Body of pancreas (tissue), 4 donors: ENCODE data around the gene PPHLN1. TPM values are rescaled to one million over a fixed set of nuclear protein-coding genes. Genes with fewer than 3 reads are reported as not detected.

ENCODE experiments used
- ATAC-seq: fragments of 150-250 bp; one replicate; pipeline ENCODE4 v1.9.1; 2016
- DNase-seq, 4 donors: peaks; one replicate each; pipeline ENCODE4 v3.0.0-alpha.2; 2019
- H3K27ac ChIP-seq, 4 donors: fragments of 200-600 bp; sonication (generic); 1 replicate in 3 of 4; 2 replicates in 1 of 4; pipeline versions ENCODE4 v1.5.1 to v1.6.1; 2016 to 2019; ENCODE audit warnings: mild to moderate bottlenecking in 1 of 4, mixed read lengths in 1 of 4, moderate library complexity in 1 of 4
- H3K27me3 ChIP-seq, 2 donors: fragments of 200-600 bp; sonication (generic); one replicate each; pipeline ENCODE4 v1.6.0; 2016; ENCODE audit warnings: mild to moderate bottlenecking in 1 of 2
- H3K36me3 ChIP-seq, 2 donors: fragments of 200-600 bp; sonication (generic); replicated peaks in 1 of 2; 2 replicates each; pipeline ENCODE4 v1.5.1; 2016; ENCODE audit warnings: low read depth in 2 of 2; ENCODE audit not compliant: insufficient read depth in 1 of 2
- H3K4me1 ChIP-seq: fragments of 200-600 bp; sonication (generic); one replicate; pipeline ENCODE4 v1.6.0; 2016
- H3K4me3 ChIP-seq, 2 donors: fragments of 200-600 bp; sonication (generic); 1 replicate in 1 of 2; 2 replicates in 1 of 2; pipeline ENCODE4 v1.5.1; 2016 to 2019
- H3K9me3 ChIP-seq, 3 donors: fragments of 200-600 bp; sonication (generic); 1 replicate in 2 of 3; 2 replicates in 1 of 3; pipeline ENCODE4 v1.5.1; 2016
- POLR2A ChIP-seq, 3 donors: fragments of 450-650 bp; IDR thresholded peaks; one replicate each; pipeline ENCODE4 v1.6.1; 2016; ENCODE audit warnings: antibody characterized with exemption in 3 of 3, mild to moderate bottlenecking in 2 of 3
- WGBS, 2 donors: methylation state at CpG; one replicate each; pipeline ENCODE4 v1.1.5; 2017; 5-methylcytosine and 5-hydroxymethylcytosine counted together
- intact Hi-C: fragments of 100-400 bp; cut with DNase I; formaldehyde crosslinking; loops from one replicate; pipeline ENCODE4 v1.15.1; 2023
- total RNA-seq, 2 donors: library from RNA; depleted of rRNA; stranded (reverse); fragments of >200 nt; gene quantifications; one replicate each; pipeline ENCODE4 v1.1.0, GENCODE V29; 2016
- TF ChIP-seq, protein P1 (sequence below), 7 experiments: fragments of 450-650 bp in 4 of 7; fragments of 200-600 bp in 3 of 7; sonication (generic) in 3 of 7; IDR thresholded peaks; one replicate each; pipeline ENCODE4 v1.5.1; 2016 to 2019; ENCODE audit warnings: antibody characterized with exemption in 7 of 7

The PPHLN1 gene, protein sequence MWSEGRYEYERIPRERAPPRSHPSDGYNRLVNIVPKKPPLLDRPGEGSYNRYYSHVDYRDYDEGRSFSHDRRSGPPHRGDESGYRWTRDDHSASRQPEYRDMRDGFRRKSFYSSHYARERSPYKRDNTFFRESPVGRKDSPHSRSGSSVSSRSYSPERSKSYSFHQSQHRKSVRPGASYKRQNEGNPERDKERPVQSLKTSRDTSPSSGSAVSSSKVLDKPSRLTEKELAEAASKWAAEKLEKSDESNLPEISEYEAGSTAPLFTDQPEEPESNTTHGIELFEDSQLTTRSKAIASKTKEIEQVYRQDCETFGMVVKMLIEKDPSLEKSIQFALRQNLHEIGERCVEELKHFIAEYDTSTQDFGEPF
- 10 to 100 TPM; 20.8 to 30.1 TPM for total RNA-seq

DNA sequence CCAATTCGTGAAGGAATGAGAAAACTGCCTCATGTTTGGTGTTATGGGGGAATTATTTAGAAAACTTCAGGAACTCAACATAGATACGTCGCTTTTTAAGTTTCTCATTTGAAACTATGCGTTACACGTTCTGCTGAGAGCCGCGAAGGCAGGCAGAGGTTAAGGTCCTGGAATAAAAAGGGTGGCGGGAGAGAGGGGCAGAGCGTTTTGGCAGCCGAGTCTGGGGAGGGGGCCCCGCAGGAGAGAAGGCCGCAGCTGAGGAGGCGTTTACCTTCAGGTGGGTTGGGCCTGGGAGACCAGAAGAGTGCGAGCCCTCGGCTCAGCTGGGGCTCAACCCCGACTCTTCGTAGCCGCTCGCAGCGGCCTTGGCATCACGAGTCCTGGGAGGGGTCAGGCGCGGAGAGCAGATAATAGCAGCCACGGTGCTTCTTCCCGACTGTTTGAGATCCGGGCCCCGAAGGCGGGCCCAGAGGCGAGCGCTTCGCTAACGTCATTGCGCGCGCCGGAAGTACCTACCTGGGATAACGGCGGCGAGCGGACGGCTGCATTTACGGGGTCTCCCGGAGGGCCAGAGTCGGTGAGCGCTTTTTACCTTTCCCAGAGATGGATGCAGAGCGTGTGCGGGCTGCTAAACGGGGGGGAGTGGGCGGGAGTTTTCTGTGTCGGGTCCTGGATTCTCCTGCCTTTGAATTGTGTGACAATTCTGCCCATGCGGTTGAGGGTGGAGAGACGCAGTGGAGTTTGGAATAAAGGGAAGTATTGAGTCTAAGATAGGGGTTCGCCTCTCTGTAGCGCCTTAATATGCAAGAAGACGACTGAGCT lies at the start of gene PPHLN1, which contains the start of gene ZCRB1:
TSS of gene PPHLN1 (plus strand) at position 515 of the 822 bp plus-strand sequence. CDS start 9,736 bp downstream, outside the sequence.
TSS of gene ZCRB1 (minus strand) at position 442 of the 822 bp plus-strand sequence. CDS start 1,992 bp downstream, outside the sequence.
- Histone ChIP-seq H3K4me1 (peaks cover 44% of the 10 kb centered on the region), H3K36me3 (no peaks in the 10 kb centered on the region), H3K27ac (peak within 1 kb of the TSS; percentile 57 to 84 (median 74)), H3K27me3 (no peaks in the 10 kb centered on the region), H3K9me3 (no peaks in the 10 kb centered on the region), H3K4me3 (peak within 1 kb of the TSS; percentile 13 to 85)
- intact Hi-C loops = loop anchor here (5.0 kb wide), 1 partner anchor 194 kb away; no protein-coding TSS in a partner anchor
- ATAC-seq (peak; percentile 84), DNase-seq (peak; percentile 74 to 86 (median 74))
- 0% methylated on average over 28 to 55 of the region's 55 CpGs for WGBS, 2 donors
- TF ChIP-seq, protein P1, sequence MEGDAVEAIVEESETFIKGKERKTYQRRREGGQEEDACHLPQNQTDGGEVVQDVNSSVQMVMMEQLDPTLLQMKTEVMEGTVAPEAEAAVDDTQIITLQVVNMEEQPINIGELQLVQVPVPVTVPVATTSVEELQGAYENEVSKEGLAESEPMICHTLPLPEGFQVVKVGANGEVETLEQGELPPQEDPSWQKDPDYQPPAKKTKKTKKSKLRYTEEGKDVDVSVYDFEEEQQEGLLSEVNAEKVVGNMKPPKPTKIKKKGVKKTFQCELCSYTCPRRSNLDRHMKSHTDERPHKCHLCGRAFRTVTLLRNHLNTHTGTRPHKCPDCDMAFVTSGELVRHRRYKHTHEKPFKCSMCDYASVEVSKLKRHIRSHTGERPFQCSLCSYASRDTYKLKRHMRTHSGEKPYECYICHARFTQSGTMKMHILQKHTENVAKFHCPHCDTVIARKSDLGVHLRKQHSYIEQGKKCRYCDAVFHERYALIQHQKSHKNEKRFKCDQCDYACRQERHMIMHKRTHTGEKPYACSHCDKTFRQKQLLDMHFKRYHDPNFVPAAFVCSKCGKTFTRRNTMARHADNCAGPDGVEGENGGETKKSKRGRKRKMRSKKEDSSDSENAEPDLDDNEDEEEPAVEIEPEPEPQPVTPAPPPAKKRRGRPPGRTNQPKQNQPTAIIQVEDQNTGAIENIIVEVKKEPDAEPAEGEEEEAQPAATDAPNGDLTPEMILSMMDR (IDR thresholded peaks at IDR 0.05) = peak in 1 of 7 experiments; percentile 17
- TF ChIP-seq POLR2A (IDR thresholded peaks at IDR 0.05) = peak; percentile 42 to 80 (median 77)

DNA sequence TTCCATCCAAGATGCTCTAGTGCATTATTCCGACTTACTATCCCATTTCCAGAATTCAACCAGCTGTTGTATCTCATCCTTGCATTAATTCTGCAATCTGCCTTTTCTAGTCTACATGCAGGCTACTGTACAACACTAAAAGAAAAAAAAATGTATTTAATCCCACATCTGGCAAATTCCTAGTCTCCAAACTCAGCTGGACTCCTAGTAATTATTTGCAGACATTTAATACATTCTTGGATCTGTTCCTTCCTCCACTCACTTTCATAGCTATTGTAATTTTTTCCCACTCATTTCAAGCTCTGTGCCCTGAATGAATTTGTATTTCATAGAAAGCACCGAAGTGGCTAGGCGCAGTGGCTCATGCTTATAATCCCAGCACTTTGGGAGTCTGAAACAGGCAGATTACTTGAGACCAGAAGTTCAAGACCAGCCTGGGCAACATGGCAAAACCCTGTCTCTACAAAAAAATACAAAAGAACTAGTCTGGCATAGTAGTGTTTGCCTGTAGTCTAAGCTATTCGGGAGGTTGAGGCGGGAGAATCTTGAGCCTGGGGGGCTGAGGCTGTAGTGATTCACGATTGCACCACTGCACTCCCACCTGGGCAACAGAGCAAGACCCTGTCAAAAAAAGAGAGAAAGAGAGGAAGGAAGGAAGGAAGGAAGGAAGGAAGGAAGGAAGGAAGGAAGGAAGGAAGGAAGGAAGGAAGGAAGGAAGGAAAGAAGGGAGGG lies 48.4 kb upstream of the PPHLN1 start:
- no peaks in the 10 kb centered on the region for H3K27me3 ChIP-seq
- H3K9me3 ChIP-seq = no peaks in the 10 kb centered on the region
- TF ChIP-seq, protein P1 (IDR thresholded peaks at IDR 0.05) = no peak
- TF ChIP-seq POLR2A (IDR thresholded peaks at IDR 0.05) = no peak
- H3K36me3 ChIP-seq = no peaks in the 10 kb centered on the region
- ATAC-seq (no peak), DNase-seq (no peak)
- H3K27ac ChIP-seq = no peak overlapping the region
- intact Hi-C loops = no loop called here
- WGBS, 2 donors = 79 to 81% methylated on average over 6 of the region's 6 CpGs
- H3K4me3 ChIP-seq = no peak overlapping the region
- peaks cover 7% of the 10 kb centered on the region for H3K4me1 ChIP-seq

DNA sequence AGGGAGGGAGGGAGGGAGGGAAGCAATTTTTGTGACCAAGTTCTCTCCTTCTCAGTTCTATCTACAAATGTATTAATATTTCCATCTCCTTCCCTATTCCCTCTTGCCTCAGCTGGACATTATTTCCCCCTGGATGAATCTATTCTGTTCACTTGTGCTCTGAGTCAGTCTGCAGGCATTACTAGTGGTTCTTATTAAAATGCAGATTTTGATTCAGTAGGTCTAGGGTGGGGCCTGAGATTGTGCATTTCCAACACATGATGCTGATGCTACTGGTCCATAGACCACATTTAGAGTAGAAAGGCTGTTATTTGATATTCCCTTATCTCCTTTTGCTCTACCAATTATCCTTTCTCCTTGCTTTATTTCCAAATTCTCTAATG lies 47.8 kb upstream of the PPHLN1 start:
- H3K4me1 ChIP-seq = peaks cover 7% of the 10 kb centered on the region
- no peak for TF ChIP-seq POLR2A (IDR thresholded peaks at IDR 0.05)
- TF ChIP-seq, protein P1 (IDR thresholded peaks at IDR 0.05) = no peak
- ATAC-seq (no peak), DNase-seq (no peak)
- intact Hi-C loops = no loop called here
- no peaks in the 10 kb centered on the region for H3K36me3 ChIP-seq
- no peaks in the 10 kb centered on the region for H3K9me3 ChIP-seq
- H3K4me3 ChIP-seq = no peak overlapping the region
- no peaks in the 10 kb centered on the region for H3K27me3 ChIP-seq
- no peak overlapping the region for H3K27ac ChIP-seq

DNA sequence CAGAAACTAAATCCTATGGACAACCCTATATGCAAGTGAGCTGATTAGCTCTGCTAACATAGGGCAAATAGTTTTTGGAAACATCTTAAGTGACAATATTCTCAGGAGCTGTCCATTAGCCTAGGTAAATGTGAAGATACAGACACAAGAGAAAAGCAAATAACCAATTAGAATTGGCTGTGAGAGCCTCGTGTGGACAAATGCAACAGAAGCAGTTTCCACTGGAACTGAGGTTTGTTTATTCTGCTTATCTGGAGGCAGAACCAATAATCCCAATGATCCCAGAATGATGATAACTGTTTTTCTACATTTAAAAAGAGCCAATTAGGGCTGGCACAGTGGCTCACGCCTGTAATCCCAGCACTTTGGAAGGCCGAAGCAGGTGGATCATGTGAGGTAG lies 44.7 kb upstream of the PPHLN1 start:
- ATAC-seq = no peak

More for the DNA sequence above, 44.7 kb upstream of the PPHLN1 start:
- Histone ChIP-seq H3K36me3 (no peaks in the 10 kb centered on the region), H3K27me3 (no peaks in the 10 kb centered on the region), H3K4me1 (peaks cover 7% of the 10 kb centered on the region), H3K27ac (no peak overlapping the region), H3K4me3 (no peak overlapping the region), H3K9me3 (no peaks in the 10 kb centered on the region)
- TF ChIP-seq, protein P1 (IDR thresholded peaks at IDR 0.05) = no peak
- 22 to 23% methylated on average over 3 of the region's 3 CpGs for WGBS, 2 donors
- intact Hi-C loops = no loop called here
- DNase-seq = no peak
